HEK293 (cell line): ENCODE data around the gene ZBTB26.

Experiments used
- BCL11A ChIP-seq: fragments of 450-650 bp; formaldehyde crosslinking; IDR thresholded peaks from 2 replicates; pipeline ENCODE4 v1.5.1; 2016; ENCODE audit warnings: low read depth, missing biosample characterization, missing genetic modification characterization
- GLIS1 ChIP-seq: fragments of 450-650 bp; formaldehyde crosslinking; IDR thresholded peaks from 2 replicates; pipeline ENCODE4 v1.5.1; 2016; ENCODE audit warnings: missing biosample characterization, missing genetic modification characterization
- IKZF3 ChIP-seq: fragments of 450-650 bp; IDR thresholded peaks from 2 replicates; pipeline ENCODE4 v1.5.0; 2018; ENCODE audit warnings: missing biosample characterization, mild to moderate bottlenecking, missing genetic modification characterization, moderate library complexity
- MYNN ChIP-seq: fragments of 450-650 bp; formaldehyde crosslinking; IDR thresholded peaks from 2 replicates; pipeline ENCODE4 v1.5.1; 2016; ENCODE audit warnings: missing biosample characterization, missing genetic modification characterization, borderline replicate concordance
- WT1 ChIP-seq: fragments of 450-650 bp; formaldehyde crosslinking; IDR thresholded peaks from 2 replicates; pipeline ENCODE4 v1.5.1; 2016; ENCODE audit warnings: missing biosample characterization, missing genetic modification characterization
- ZFP41 ChIP-seq: fragments of 450-650 bp; formaldehyde crosslinking; IDR thresholded peaks from 2 replicates; pipeline ENCODE4 v1.5.1; 2016; ENCODE audit warnings: missing biosample characterization, missing genetic modification characterization, borderline replicate concordance
- ZNF23 ChIP-seq: fragments of 450-650 bp; formaldehyde crosslinking; IDR thresholded peaks from 2 replicates; pipeline ENCODE4 v1.5.1; 2016; ENCODE audit warnings: missing biosample characterization, missing genetic modification characterization, borderline replicate concordance
- ZNF354C ChIP-seq: fragments of 450-650 bp; formaldehyde crosslinking; IDR thresholded peaks from 2 replicates; pipeline ENCODE4 v1.5.1; 2016; ENCODE audit warnings: missing biosample characterization, missing genetic modification characterization, low read depth, borderline replicate concordance
- ZNF404 ChIP-seq: fragments of 450-650 bp; formaldehyde crosslinking; IDR thresholded peaks from 2 replicates; pipeline ENCODE4 v1.5.1; 2017; ENCODE audit warnings: missing biosample characterization, missing genetic modification characterization
- ZNF626 ChIP-seq: fragments of 450-650 bp; sonication (Bioruptor Pico); formaldehyde crosslinking; IDR thresholded peaks from 2 replicates; pipeline ENCODE4 v1.5.1; 2018; ENCODE audit warnings: missing biosample characterization, missing genetic modification characterization, inconsistent platforms
- ZNF707 ChIP-seq: fragments of 450-650 bp; formaldehyde crosslinking; IDR thresholded peaks from 2 replicates; pipeline ENCODE4 v1.5.1; 2016; ENCODE audit warnings: missing biosample characterization, missing genetic modification characterization
- ZNF777 ChIP-seq: fragments of 450-650 bp; formaldehyde crosslinking; IDR thresholded peaks from 2 replicates; pipeline ENCODE4 v1.5.1; 2017; ENCODE audit warnings: missing biosample characterization, missing genetic modification characterization, borderline replicate concordance
- ZNF830 ChIP-seq: fragments of 450-650 bp; IDR thresholded peaks from 2 replicates; pipeline ENCODE4 v1.5.0; 2018; ENCODE audit warnings: missing biosample characterization, missing genetic modification characterization, low read depth, mild to moderate bottlenecking, moderate library complexity
- ZSCAN30 ChIP-seq: fragments of 450-650 bp; IDR thresholded peaks from 2 replicates; pipeline ENCODE4 v1.5.1; 2018; ENCODE audit warnings: missing biosample characterization, mild to moderate bottlenecking, missing genetic modification characterization, moderate library complexity
- TF ChIP-seq, protein P1 (sequence below): fragments of 450-650 bp; formaldehyde crosslinking; IDR thresholded peaks from 2 replicates; pipeline ENCODE4 v1.5.1; 2016; ENCODE audit warnings: missing biosample characterization, missing genetic modification characterization
- TF ChIP-seq, protein P2 (sequence below): fragments of 450-650 bp; formaldehyde crosslinking; IDR thresholded peaks from 2 replicates; pipeline ENCODE4 v1.5.1; 2016; ENCODE audit warnings: missing biosample characterization, missing genetic modification characterization, low read depth
- TF ChIP-seq, protein P3 (sequence below): fragments of 450-650 bp; formaldehyde crosslinking; IDR thresholded peaks from 2 replicates; pipeline ENCODE4 v1.5.1; 2016; ENCODE audit warnings: missing biosample characterization, missing genetic modification characterization
- TF ChIP-seq, protein P4 (sequence below): fragments of 450-650 bp; formaldehyde crosslinking; IDR thresholded peaks from 2 replicates; pipeline ENCODE4 v1.5.1; 2016; ENCODE audit warnings: missing biosample characterization, missing genetic modification characterization
- TF ChIP-seq, protein P5 (sequence below): fragments of 450-650 bp; formaldehyde crosslinking; optimal IDR thresholded peaks from 2 replicates; pipeline ENCODE3; 2016; ENCODE audit warnings: missing biosample characterization, mild to moderate bottlenecking, missing genetic modification characterization
- TF ChIP-seq, protein P6 (sequence below): fragments of 450-650 bp; formaldehyde crosslinking; IDR thresholded peaks from 2 replicates; pipeline ENCODE4 v1.5.1; 2016; ENCODE audit warnings: missing biosample characterization, missing genetic modification characterization, borderline replicate concordance

ZBTB26 gene

DNA sequence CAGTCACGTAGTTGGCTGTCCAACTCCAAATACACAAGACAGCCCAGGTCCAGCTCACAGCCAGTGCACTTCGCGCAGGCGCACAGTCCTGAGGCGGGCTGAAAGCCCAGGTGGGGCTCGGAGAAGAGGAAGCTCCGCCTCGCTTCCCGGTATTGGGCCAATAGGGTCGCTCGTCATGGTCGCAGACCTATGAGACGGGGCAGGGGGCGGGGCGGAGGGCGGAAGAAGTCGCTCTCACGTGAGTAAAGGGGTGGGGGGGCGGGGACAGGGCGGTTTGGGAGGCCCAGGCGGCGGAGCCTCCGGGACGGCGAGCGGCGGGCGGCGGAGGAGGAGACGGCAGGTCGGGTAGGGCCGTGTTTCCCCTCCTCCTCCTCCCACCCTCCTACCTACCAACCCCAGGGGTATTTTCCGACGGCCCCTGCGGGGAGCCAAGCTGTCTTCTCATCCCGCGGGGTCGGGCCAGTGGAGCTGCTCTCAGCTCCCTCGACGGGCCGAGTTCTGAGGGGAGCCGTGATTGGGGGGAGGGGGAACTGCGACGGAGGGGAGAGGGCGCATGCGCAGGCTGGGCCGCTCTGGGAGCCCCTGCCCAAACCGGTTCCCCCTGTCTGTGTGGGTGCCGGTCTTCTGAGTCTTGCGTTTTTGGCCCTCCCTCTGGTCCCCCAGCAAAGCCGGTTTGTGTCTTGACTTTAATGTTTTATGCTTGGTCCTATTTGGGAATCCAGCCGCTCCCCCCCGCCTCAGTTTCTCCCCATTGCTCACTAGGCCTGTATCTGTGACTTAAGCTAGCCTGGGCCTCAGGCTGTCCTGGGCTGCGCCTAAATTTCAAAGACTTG is 9.7 kb upstream of the ZBTB26 start, which contains the start of gene RABGAP1 (continued):
- TF ChIP-seq ZNF404 (tag by site-specific recombination) (no peak), ZNF707 (tag by site-specific recombination) (no peak), MYNN (tag by site-specific recombination) (no peak), ZNF626 (tag by site-specific recombination) (no peak), IKZF3 (tag by site-specific recombination) (no peak), GLIS1 (tag by site-specific recombination) (no peak), BCL11A (tag by site-specific recombination) (no peak), ZNF23 (tag by site-specific recombination) (no peak), ZNF830 (no peak), WT1 (tag by site-specific recombination) (no peak; the same call in 1 of the 2 replicates), ZFP41 (tag by site-specific recombination) (no peak), ZSCAN30 (tag by site-specific recombination) (peak; percentile 76), ZNF354C (tag by site-specific recombination) (no peak), ZNF777 (tag by site-specific recombination) (peak; percentile 85; the same call in 1 of the 2 replicates)
- TF ChIP-seq, protein P1, sequence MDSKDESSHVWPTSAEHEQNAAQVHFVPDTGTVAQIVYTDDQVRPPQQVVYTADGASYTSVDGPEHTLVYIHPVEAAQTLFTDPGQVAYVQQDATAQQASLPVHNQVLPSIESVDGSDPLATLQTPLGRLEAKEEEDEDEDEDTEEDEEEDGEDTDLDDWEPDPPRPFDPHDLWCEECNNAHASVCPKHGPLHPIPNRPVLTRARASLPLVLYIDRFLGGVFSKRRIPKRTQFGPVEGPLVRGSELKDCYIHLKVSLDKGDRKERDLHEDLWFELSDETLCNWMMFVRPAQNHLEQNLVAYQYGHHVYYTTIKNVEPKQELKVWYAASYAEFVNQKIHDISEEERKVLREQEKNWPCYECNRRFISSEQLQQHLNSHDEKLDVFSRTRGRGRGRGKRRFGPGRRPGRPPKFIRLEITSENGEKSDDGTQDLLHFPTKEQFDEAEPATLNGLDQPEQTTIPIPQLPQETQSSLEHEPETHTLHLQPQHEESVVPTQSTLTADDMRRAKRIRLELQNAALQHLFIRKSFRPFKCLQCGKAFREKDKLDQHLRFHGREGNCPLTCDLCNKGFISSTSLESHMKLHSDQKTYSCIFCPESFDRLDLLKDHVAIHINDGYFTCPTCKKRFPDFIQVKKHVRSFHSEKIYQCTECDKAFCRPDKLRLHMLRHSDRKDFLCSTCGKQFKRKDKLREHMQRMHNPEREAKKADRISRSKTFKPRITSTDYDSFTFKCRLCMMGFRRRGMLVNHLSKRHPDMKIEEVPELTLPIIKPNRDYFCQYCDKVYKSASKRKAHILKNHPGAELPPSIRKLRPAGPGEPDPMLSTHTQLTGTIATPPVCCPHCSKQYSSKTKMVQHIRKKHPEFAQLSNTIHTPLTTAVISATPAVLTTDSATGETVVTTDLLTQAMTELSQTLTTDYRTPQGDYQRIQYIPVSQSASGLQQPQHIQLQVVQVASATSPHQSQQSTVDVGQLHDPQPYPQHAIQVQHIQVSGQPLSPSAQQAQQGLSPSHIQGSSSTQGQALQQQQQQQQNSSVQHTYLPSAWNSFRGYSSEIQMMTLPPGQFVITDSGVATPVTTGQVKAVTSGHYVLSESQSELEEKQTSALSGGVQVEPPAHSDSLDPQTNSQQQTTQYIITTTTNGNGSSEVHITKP, result no peak
- TF ChIP-seq, protein P2, sequence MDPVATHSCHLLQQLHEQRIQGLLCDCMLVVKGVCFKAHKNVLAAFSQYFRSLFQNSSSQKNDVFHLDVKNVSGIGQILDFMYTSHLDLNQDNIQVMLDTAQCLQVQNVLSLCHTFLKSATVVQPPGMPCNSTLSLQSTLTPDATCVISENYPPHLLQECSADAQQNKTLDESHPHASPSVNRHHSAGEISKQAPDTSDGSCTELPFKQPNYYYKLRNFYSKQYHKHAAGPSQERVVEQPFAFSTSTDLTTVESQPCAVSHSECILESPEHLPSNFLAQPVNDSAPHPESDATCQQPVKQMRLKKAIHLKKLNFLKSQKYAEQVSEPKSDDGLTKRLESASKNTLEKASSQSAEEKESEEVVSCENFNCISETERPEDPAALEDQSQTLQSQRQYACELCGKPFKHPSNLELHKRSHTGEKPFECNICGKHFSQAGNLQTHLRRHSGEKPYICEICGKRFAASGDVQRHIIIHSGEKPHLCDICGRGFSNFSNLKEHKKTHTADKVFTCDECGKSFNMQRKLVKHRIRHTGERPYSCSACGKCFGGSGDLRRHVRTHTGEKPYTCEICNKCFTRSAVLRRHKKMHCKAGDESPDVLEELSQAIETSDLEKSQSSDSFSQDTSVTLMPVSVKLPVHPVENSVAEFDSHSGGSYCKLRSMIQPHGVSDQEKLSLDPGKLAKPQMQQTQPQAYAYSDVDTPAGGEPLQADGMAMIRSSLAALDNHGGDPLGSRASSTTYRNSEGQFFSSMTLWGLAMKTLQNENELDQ (tag by site-specific recombination), result no peak
- TF ChIP-seq, protein P3, sequence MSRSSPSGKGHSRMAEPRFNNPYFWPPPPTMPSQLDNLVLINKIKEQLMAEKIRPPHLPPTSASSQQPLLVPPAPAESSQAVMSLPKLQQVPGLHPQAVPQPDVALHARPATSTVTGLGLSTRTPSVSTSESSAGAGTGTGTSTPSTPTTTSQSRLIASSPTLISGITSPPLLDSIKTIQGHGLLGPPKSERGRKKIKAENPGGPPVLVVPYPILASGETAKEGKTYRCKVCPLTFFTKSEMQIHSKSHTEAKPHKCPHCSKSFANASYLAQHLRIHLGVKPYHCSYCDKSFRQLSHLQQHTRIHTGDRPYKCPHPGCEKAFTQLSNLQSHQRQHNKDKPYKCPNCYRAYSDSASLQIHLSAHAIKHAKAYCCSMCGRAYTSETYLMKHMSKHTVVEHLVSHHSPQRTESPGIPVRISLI (tag by site-specific recombination), result no peak
- TF ChIP-seq, protein P4, sequence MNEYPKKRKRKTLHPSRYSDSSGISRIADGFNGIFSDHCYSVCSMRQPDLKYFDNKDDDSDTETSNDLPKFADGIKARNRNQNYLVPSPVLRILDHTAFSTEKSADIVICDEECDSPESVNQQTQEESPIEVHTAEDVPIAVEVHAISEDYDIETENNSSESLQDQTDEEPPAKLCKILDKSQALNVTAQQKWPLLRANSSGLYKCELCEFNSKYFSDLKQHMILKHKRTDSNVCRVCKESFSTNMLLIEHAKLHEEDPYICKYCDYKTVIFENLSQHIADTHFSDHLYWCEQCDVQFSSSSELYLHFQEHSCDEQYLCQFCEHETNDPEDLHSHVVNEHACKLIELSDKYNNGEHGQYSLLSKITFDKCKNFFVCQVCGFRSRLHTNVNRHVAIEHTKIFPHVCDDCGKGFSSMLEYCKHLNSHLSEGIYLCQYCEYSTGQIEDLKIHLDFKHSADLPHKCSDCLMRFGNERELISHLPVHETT, result no peak
- TF ChIP-seq, protein P5, sequence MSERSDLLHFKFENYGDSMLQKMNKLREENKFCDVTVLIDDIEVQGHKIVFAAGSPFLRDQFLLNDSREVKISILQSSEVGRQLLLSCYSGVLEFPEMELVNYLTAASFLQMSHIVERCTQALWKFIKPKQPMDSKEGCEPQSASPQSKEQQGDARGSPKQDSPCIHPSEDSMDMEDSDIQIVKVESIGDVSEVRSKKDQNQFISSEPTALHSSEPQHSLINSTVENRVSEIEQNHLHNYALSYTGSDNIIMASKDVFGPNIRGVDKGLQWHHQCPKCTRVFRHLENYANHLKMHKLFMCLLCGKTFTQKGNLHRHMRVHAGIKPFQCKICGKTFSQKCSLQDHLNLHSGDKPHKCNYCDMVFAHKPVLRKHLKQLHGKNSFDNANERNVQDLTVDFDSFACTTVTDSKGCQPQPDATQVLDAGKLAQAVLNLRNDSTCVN (tag by site-specific recombination), result no peak
- TF ChIP-seq, protein P6, sequence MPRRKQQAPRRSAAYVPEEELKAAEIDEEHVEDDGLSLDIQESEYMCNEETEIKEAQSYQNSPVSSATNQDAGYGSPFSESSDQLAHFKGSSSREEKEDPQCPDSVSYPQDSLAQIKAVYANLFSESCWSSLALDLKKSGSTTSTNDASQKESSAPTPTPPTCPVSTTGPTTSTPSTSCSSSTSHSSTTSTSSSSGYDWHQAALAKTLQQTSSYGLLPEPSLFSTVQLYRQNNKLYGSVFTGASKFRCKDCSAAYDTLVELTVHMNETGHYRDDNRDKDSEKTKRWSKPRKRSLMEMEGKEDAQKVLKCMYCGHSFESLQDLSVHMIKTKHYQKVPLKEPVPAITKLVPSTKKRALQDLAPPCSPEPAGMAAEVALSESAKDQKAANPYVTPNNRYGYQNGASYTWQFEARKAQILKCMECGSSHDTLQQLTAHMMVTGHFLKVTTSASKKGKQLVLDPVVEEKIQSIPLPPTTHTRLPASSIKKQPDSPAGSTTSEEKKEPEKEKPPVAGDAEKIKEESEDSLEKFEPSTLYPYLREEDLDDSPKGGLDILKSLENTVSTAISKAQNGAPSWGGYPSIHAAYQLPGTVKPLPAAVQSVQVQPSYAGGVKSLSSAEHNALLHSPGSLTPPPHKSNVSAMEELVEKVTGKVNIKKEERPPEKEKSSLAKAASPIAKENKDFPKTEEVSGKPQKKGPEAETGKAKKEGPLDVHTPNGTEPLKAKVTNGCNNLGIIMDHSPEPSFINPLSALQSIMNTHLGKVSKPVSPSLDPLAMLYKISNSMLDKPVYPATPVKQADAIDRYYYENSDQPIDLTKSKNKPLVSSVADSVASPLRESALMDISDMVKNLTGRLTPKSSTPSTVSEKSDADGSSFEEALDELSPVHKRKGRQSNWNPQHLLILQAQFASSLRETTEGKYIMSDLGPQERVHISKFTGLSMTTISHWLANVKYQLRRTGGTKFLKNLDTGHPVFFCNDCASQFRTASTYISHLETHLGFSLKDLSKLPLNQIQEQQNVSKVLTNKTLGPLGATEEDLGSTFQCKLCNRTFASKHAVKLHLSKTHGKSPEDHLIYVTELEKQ (tag by site-specific recombination), result no peak
